HCT116 (cell line): Measurements from ENCODE around the gene TNIP1. TPM values are rescaled to one million over a fixed set of nuclear protein-coding genes. Genes with fewer than 3 reads are reported as not detected.

Source experiments
- ATAC-seq: fragments of 200-7000 bp; cut with Tn5 transposase; 2 replicates; pipeline ENCODE4 v1.9.1; 2020; ENCODE audit warnings: mild to moderate bottlenecking, moderate library complexity
- BruUV-seq: library from RNA; stranded (reverse); fragments of 400-500 nt; replicated peaks from 2 replicates; lab custom pipeline; 2021; lab: Mats Ljungman, UMichigan
- CTCF ChIA-PET: fragments of 300-600 bp; sonication (Branson Sonifier 250); formaldehyde crosslinking; loops from one replicate; lab custom pipeline; 2021; ENCODE audit warnings: antibody characterized with exemption; lab: Charles Lee
- POLR2A ChIA-PET: fragments of 300-600, 350-600 bp; sonication (Branson Sonifier 250); formaldehyde crosslinking; loops from one replicate; lab custom pipeline; 2021; ENCODE audit warnings: antibody characterized with exemption; lab: Charles Lee
- RAD21 ChIA-PET, 2 experiments: fragments of 300-600 bp; sonication (Branson Sonifier 250); formaldehyde crosslinking; loops; one replicate each; lab custom pipeline; 2023; ENCODE audit warnings: low total read pairs in 2 of 2; ENCODE audit not compliant: uncharacterized antibody in 2 of 2, unreplicated experiment in 2 of 2, low non-redundant PET in 1 of 2; lab: Charles Lee
- DNase-seq: peaks from one replicate; pipeline ENCODE4 v3.0.0-alpha.2; 2010; ENCODE audit warnings: low read depth, low spot score
- H2AFZ ChIP-seq: fragments of 200-600 bp; shearing (Covaris generic), sonication (generic); 2 replicates; pipeline ENCODE4 v1.6.1; 2017; ENCODE audit warnings: low read depth, mixed run types, mixed read lengths, antibody characterized with exemption, low read length; ENCODE audit not compliant: poor library complexity, severe bottlenecking
- H3K27ac ChIP-seq: 2 replicates; pipeline ENCODE4 v1.5.1; 2012; ENCODE audit warnings: low read depth, low read length
- H3K27me3 ChIP-seq: fragments of 200-600 bp; sonication (generic); 2 replicates; pipeline ENCODE4 v1.6.1; 2016; ENCODE audit warnings: mixed run types, low read length, mixed read lengths; ENCODE audit not compliant: insufficient read depth
- H3K36me3 ChIP-seq, 2 experiments: fragments of 200-500 bp in 1 of 2; fragments of 200-600 bp in 1 of 2; sonication (Bioruptor generic) in 1 of 2; sonication (generic) in 1 of 2; 2 replicates each; pipeline versions ENCODE4 v1.5.1 to v1.6.1; 2014 to 2016; ENCODE audit warnings: low read length in 2 of 2, inconsistent platforms in 1 of 2, mixed read lengths in 1 of 2, mixed run types in 1 of 2; ENCODE audit not compliant: insufficient read depth in 2 of 2, control insufficient read depth in 1 of 2
- H3K4me1 ChIP-seq, 2 experiments: fragments of 200-600 bp in 1 of 2; sonication (generic) in 1 of 2; 2 replicates each; pipeline versions ENCODE4 v1.5.1 to v1.6.1; 2012 to 2017; ENCODE audit warnings: low read length in 2 of 2, inconsistent platforms in 1 of 2, mild to moderate bottlenecking in 1 of 2, mixed read lengths in 1 of 2, mixed run types in 1 of 2, moderate library complexity in 1 of 2; ENCODE audit not compliant: insufficient read depth in 2 of 2, control insufficient read depth in 1 of 2
- H3K4me2 ChIP-seq: fragments of 200-600 bp; sonication (generic); 2 replicates; pipeline ENCODE4 v1.6.1; 2017; ENCODE audit warnings: mixed run types, low read length, mixed read lengths
- H3K4me3 ChIP-seq, 2 experiments: fragments of 200-600 bp in 1 of 2; sonication (generic) in 1 of 2; replicated peaks in 1 of 2; 2 replicates each; pipeline ENCODE4 v1.5.1; 2011 to 2016; ENCODE audit warnings: low read length in 2 of 2, control low read depth in 1 of 2, low read depth in 1 of 2, mild to moderate bottlenecking in 1 of 2, mixed read lengths in 1 of 2, mixed run types in 1 of 2
- H3K79me2 ChIP-seq: fragments of 200-600 bp; sonication (generic); 2 replicates; pipeline ENCODE4 v1.6.1; 2017; ENCODE audit warnings: mild to moderate bottlenecking, mixed run types, low read length, moderate library complexity, mixed read lengths; ENCODE audit not compliant: insufficient read depth
- H3K9ac ChIP-seq: fragments of 200-600 bp; sonication (generic); 2 replicates; pipeline ENCODE4 v1.6.1; 2016; ENCODE audit warnings: low read length, mixed read lengths
- H3K9me2 ChIP-seq: fragments of 200-600 bp; sonication (generic), shearing (Covaris generic); 2 replicates; pipeline ENCODE4 v1.6.1; 2017; ENCODE audit warnings: mixed run types, mild to moderate bottlenecking, moderate library complexity; ENCODE audit not compliant: insufficient read depth
- H3K9me3 ChIP-seq, 2 experiments: fragments of 200-500 bp in 1 of 2; fragments of 200-600 bp in 1 of 2; sonication (Bioruptor generic) in 1 of 2; sonication (generic) in 1 of 2; 2 replicates each; pipeline ENCODE4 v1.6.1; 2014 to 2017; ENCODE audit warnings: low read length in 2 of 2, mixed read lengths in 2 of 2, inconsistent platforms in 1 of 2, low read depth in 1 of 2, mild to moderate bottlenecking in 1 of 2, mixed run types in 1 of 2, moderate library complexity in 1 of 2; ENCODE audit not compliant: control insufficient read depth in 1 of 2, insufficient read depth in 1 of 2
- H4K20me1 ChIP-seq: fragments of 200-600 bp; sonication (generic), shearing (Covaris generic); 2 replicates; pipeline ENCODE4 v1.6.1; 2017; ENCODE audit warnings: mixed run types, mild to moderate bottlenecking, moderate library complexity; ENCODE audit not compliant: insufficient read depth
- CBX3 ChIP-seq: IDR thresholded peaks from 2 replicates; pipeline ENCODE4 v1.6.1; 2012; ENCODE audit warnings: low read depth
- CEBPB ChIP-seq: IDR thresholded peaks from 2 replicates; pipeline ENCODE4 v1.6.1; 2012; ENCODE audit warnings: low read depth
- CTCF ChIP-seq, 3 experiments: fragments of 200-600 bp in 1 of 3; sonication (generic) in 1 of 3; IDR thresholded peaks in 2 of 3; conservative IDR thresholded peaks in 1 of 3; 2 replicates each; pipeline ENCODE4 v1.5.1; 2012 to 2017; ENCODE audit warnings: low read depth in 2 of 3, low read length in 2 of 3, antibody characterized with exemption in 1 of 3, borderline replicate concordance in 1 of 3, control low read depth in 1 of 3, mild to moderate bottlenecking in 1 of 3, mixed read lengths in 1 of 3, mixed run types in 1 of 3, moderate library complexity in 1 of 3; ENCODE audit not compliant: insufficient read depth in 1 of 3
- EGR1 ChIP-seq: IDR thresholded peaks from 2 replicates; pipeline ENCODE4 v1.6.1; 2012; ENCODE audit warnings: low read depth
- ELF1 ChIP-seq: IDR thresholded peaks from 2 replicates; pipeline ENCODE4 v1.6.1; 2012; ENCODE audit warnings: low read depth, borderline replicate concordance
- EZH2 ChIP-seq: fragments of 200-600 bp; sonication (generic); IDR thresholded peaks from 2 replicates; pipeline ENCODE4 v1.6.1; 2017; ENCODE audit warnings: antibody characterized with exemption, mixed run types
- FOSL1 ChIP-seq: IDR thresholded peaks from 2 replicates; pipeline ENCODE4 v1.6.1; 2012; ENCODE audit warnings: low read depth
- JUND ChIP-seq: IDR thresholded peaks from 2 replicates; pipeline ENCODE4 v1.6.1; 2012
- MAX ChIP-seq: IDR thresholded peaks from 2 replicates; pipeline ENCODE4 v1.6.1; 2012
- POLR2AphosphoS5 ChIP-seq: IDR thresholded peaks from 2 replicates; pipeline ENCODE4 v1.6.1; 2011; ENCODE audit warnings: mild to moderate bottlenecking, low read depth, low read length, moderate library complexity
- RAD21 ChIP-seq: IDR thresholded peaks from 2 replicates; pipeline ENCODE4 v1.6.1; 2012; ENCODE audit warnings: low read depth, mild to moderate bottlenecking
- REST ChIP-seq: IDR thresholded peaks from 2 replicates; pipeline ENCODE4 v1.6.1; 2012; ENCODE audit warnings: low read depth
- SIN3A ChIP-seq: IDR thresholded peaks from 2 replicates; pipeline ENCODE4 v1.6.1; 2012; ENCODE audit warnings: low read depth
- SP1 ChIP-seq: IDR thresholded peaks from 2 replicates; pipeline ENCODE4 v1.6.1; 2012; ENCODE audit warnings: low read depth
- SRF ChIP-seq: IDR thresholded peaks from 2 replicates; pipeline ENCODE4 v1.6.1; 2012; ENCODE audit warnings: low read depth
- TCF7L2 ChIP-seq: IDR thresholded peaks from 2 replicates; pipeline ENCODE4 v1.7.0; 2011; ENCODE audit warnings: borderline replicate concordance, inconsistent platforms; ENCODE audit not compliant: insufficient read depth, insufficient read length; ENCODE audit errors: extremely low read depth
- YY1 ChIP-seq: IDR thresholded peaks from 2 replicates; pipeline ENCODE4 v1.6.1; 2011; ENCODE audit warnings: low read length, low read depth, moderate library complexity, mild to moderate bottlenecking; ENCODE audit not compliant: insufficient replicate concordance; ENCODE audit errors: extremely low read depth
- ZBTB33 ChIP-seq: IDR thresholded peaks from 2 replicates; pipeline ENCODE4 v1.6.1; 2011; ENCODE audit warnings: mild to moderate bottlenecking, low read length, moderate library complexity; ENCODE audit not compliant: insufficient replicate concordance; ENCODE audit errors: extremely low read depth
- ZFX ChIP-seq: fragments of 450-650 bp; IDR thresholded peaks from 2 replicates; pipeline ENCODE4 v1.6.1; 2017
- ZNF274 ChIP-seq: fragments of 200-500 bp; sonication (Bioruptor generic); IDR thresholded peaks from 2 replicates; pipeline ENCODE4 v1.6.1; 2014; ENCODE audit warnings: mild to moderate bottlenecking, low read depth, low read length, inconsistent platforms
- intact Hi-C: fragments of 100-400 bp; cut with micrococcal nuclease; formaldehyde crosslinking; loops from 2 replicates; pipeline ENCODE4 v1.10.0; 2022
- total RNA-seq: library from RNA; stranded (reverse); gene quantifications from one replicate; pipeline ENCODE4 v1.2.1, GENCODE V29; 2021; ENCODE audit not compliant: unreplicated experiment

Gene TNIP1
- total RNA-seq, 1 experiment from 2014 or later: 46.0 TPM

GRCh38 chr5:151031554-151031953 is 49.3 kb downstream of the TNIP1 start:
- no peak overlapping the region for H2AFZ ChIP-seq
- no peak overlapping the region for H3K27ac ChIP-seq
- DNase-seq: no peak
- H3K9me2 ChIP-seq: no peaks in the 10 kb centered on the region
- BruUV-seq: no TSS peak
- TF ChIP-seq EGR1: no peak
- TF ChIP-seq CBX3: no peak
- TF ChIP-seq SP1: no peak
- TF ChIP-seq FOSL1: no peak
- no peak for TF ChIP-seq JUND
- no peak for TF ChIP-seq YY1
- no peak for TF ChIP-seq CEBPB
- TF ChIP-seq REST: no peak
- no peak for TF ChIP-seq POLR2AphosphoS5
- TF ChIP-seq ZNF274: no peak
- TF ChIP-seq EZH2: no peak
- TF ChIP-seq ZBTB33: no peak
- TF ChIP-seq ELF1: no peak
- no peak for TF ChIP-seq TCF7L2
- TF ChIP-seq SRF: no peak
- TF ChIP-seq SIN3A: no peak
- no peak for TF ChIP-seq RAD21
- no peak for TF ChIP-seq ZFX
- no peak for TF ChIP-seq MAX
- TF ChIP-seq CTCF (IDR thresholded peaks at IDR 0.05 in 2 of 3, conservative IDR thresholded peaks at IDR 0.05 in 1 of 3; ENCODE audit: borderline replicate concordance in 1 of 3, insufficient read depth in 1 of 3, low read depth in 2 of 3, low read length in 2 of 3): no peak
- TF ChIP-seq, all 23 proteins: peak for 0
- peaks cover 0 to 7% of the 10 kb centered on the region in 2 experiments; a peak in 1 of 4 replicates for H3K4me1 ChIP-seq
- ATAC-seq: no peak
- no peak overlapping the region for H3K4me3 ChIP-seq
- peaks cover 6 to 15% of the 10 kb centered on the region in 2 experiments; a peak in 1 of 4 replicates for H3K36me3 ChIP-seq
- ChIA-PET CTCF (no interaction called here), POLR2A (no interaction called here), RAD21 (no interaction called here)
- H3K79me2 ChIP-seq: no peaks in the 10 kb centered on the region
- H3K4me2 ChIP-seq: no peak overlapping the region
- no peaks in the 10 kb centered on the region for H3K27me3 ChIP-seq
- intact Hi-C loops: no loop called here
- no peaks in the 10 kb centered on the region for H3K9me3 ChIP-seq
- no peaks in the 10 kb centered on the region for H4K20me1 ChIP-seq
- H3K9ac ChIP-seq: no peak overlapping the region
